NCI-H69 (cell line): ENCODE data around the gene RNF5.
"Not testable (repeated sequence)": the region's sequence is repeated elsewhere in the genome, so short reads cannot be mapped to it uniquely, and the experiment has no call there.

ENCODE experiments used
- DNase-seq: peaks from one replicate; lab custom pipeline; 2025; lab: John Stamatoyannopoulos, UW

The RNF5 gene, protein sequence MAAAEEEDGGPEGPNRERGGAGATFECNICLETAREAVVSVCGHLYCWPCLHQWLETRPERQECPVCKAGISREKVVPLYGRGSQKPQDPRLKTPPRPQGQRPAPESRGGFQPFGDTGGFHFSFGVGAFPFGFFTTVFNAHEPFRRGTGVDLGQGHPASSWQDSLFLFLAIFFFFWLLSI

DNA sequence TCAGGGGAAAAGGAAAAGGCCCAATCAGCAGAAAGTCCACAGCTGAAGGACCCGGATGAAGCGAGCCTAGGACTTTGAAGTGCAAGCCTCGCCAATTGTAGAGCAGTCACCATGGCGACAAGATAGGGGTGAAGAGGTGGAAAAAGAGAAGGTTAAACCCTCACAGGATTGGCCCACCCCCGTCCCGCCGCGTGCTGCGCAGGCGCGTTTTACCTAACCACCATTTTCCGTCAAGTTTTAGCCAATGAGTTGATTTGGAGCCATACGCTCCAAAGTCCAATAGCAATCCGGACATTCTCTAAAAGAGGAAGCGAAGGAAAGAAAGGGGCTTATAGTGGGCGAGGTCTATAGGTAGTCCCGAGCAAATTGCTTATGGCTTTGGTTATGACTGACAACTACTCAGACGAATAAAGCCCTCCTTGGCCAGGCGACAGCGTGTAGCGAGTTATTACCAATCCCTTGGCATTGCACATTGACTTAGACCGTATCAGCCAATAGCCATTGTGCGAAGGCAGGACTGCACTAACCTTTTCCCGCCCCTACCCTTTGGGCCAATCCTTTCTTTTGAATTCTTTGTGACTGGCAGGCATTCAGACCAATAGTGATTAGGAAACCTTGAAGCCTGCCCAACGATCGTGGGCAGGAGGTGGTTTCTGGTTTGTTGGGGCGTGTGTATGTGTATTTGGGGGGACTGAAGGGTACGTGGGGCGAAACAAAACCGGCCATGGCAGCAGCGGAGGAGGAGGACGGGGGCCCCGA, at the start of gene RNF5:
Gene RNF5, plus strand, starts transcription at position 618 of the 759 bp plus-strand sequence. Its CDS starts 107 bp downstream, at position 725.
- DNase-seq, result peak; percentile 100

GRCh38 chr6:32128751-32129296, 49.4 kb upstream of the RNF5 start:
- no peak for DNase-seq

DNA sequence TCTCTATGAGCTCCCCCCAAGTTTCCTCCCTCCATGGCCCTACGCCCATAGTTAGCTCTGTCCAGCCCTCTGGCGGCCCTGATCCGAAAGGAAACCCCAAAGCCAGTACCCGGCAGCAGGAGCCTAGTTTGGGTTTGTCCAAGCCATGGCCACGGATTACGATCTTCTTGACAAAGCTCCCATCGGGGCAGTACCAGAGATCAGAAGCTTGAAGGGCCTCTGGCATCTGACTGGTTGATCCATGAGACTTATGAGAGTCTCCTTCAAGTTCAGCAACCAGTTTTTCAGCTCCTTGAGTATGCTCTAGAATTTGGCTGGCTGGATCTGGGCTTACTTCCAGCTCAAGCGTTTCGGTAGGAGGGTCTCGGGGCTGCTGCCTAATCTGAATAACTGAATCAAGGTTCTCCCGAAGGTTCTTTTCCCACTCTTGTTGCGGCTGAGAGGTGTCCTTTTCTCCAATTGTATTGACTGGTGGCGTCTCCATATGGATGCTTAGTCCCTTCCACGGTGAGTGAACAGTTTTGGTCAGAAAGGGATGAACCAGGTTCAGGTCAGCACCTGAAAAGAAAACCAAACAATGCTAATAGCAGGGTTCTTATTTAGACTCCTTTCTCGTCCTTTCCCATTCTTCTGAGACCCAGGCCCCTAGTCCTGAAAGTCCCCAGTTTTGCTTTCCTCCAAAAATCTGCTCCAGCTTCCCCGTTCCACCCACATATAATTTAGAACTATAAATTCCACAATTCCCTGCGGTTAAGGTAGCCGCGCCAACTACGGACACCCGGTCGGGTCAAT, 48.7 kb upstream of the RNF5 start:
- DNase-seq, result no peak

- DNase-seq, result no peak
These were observed 46.7 kb upstream of the RNF5 start for GRCh38 chr6:32131439-32131948.

DNA sequence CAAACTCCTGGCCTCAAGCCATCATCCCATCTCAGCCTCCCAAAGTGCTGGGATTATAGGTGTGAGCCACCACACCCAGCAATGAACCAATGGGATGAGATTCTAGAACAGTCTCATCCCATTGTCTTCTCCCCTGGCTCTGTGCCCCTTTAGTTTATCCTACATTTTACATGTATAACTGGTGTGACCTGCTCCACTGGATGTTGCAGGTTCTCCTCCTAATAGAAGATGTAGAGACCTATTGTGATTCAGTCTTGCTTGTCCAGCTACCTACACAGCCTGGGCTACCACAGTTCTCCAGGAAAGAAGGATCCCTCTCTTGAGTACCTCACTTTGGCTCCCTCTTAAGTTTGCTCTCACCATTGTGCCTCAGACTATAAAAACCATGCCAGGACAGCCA, 46.1 kb upstream of the RNF5 start:
- DNase-seq, result no peak

GRCh38 chr6:32133786-32134185, 44.4 kb upstream of the RNF5 start:
- no peak for DNase-seq

GRCh38 chr6:32137454-32137853, 40.8 kb upstream of the RNF5 start:
- no peak for DNase-seq

DNA sequence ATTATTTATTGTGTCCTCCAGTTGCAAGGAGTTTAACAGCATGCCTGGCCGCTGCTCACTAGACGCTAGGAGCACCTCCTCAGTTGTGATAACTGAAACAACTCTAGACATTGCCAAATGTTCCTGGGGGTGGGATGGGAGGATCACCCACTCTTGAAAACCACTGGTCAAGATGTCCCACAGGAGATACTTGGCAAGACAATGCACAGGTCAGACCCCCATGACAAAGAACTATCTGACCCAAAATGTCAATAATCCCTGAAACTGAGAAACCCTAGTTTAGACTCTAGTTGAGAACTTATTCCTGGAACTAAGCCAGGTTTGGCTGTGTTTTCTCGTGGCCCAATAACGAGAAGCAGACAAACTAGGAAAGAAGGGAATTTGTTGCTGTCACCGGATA, 38.6 kb upstream of the RNF5 start:
- no peak for DNase-seq

GRCh38 chr6:32140420-32141046, 37.7 kb upstream of the RNF5 start:
- DNase-seq, result no peak

GRCh38 chr6:32144238-32144637, 34.0 kb upstream of the RNF5 start:
- DNase-seq, result not testable (repeated sequence)

GRCh38 chr6:32146287-32146686, 31.9 kb upstream of the RNF5 start:
- DNase-seq, result peak; percentile 29

DNA sequence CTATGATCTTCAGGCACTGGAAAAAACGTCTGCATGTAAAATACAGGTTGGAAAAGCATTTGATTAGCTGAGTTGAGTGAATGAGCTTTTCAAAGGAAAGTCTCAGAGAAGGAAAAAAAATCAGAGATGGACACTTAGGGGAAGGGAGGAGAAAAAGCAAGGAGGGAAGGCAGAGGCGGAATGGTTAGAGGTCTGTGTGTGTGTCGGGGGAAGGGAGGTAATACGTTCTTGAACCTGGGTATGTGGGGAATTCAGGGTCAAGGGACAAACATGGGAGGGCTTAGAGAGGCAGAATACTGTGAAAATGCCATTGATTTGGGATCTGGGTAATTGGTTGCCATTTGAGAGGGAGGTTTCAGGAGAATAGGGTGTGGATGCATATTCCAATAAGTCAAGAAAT, 31.5 kb upstream of the RNF5 start:
- DNase-seq, result no peak

- DNase-seq, result no peak
These were observed 30.6 kb upstream of the RNF5 start for GRCh38 chr6:32147401-32148132.

- no peak for DNase-seq
These were observed 29.7 kb upstream of the RNF5 start for GRCh38 chr6:32148289-32149091.

DNA sequence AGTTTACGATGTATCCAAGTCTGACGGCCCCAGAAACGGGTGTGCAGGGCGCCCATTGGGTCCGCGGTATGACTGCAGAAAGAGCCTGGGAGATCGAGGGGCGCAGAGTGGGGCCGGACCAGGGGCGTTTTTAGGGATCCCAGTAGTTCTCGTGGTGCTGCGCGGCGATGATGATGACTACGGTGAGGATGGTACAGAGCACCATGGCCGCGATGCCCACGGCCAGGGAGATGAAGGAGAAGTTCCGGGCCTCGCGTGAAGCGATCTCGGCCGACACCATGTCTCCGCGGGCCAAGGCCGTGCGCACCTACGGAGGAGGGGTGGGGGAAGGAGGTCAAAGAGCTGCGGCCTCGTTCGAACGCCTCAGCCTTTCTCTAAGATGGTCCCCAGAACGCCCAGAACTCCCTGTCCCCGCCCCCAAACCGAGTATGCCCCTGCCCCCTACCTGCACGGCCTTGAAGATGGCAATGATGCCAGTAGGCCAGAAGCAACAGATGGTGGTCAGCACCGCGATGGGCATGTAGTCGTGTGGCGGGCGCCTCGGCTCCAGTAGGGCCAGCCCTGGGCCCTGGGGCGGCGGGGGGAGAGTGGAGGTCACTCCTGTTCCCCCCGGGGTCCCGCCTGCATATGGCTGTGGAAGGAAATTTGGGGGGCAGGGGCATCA, 29.0 kb upstream of the RNF5 start:
- no peak for DNase-seq

- DNase-seq, result peak; percentile 21
These were observed 28.0 kb upstream of the RNF5 start for GRCh38 chr6:32149932-32150870.

- DNase-seq, result peak; percentile 72
These were observed 26.9 kb upstream of the RNF5 start for GRCh38 chr6:32151181-32151862.
